Measurements from ENCODE around the gene MED29. TPM values are rescaled to one million over a fixed set of nuclear protein-coding genes. Genes with fewer than 3 reads are reported as not detected.

MED29 gene
- total RNA-seq, 3 donors from 2014 or later (not counting 1 experiment from before 2014, with no cell fraction given) = 37.5 to 49.1 (median 45.9) TPM

- WGBS (ENCODE audit: insufficient coverage) = 100% methylated on average over 5 of the region's 7 CpGs
- Histone ChIP-seq H3K27ac (ENCODE audit: low read length) (no peak overlapping the region), H3K36me3 (ENCODE audit: control insufficient read depth, insufficient read depth, low read length) (peaks cover 63% of the 10 kb centered on the region)
These were observed 4.6 kb upstream of the MED29 start for GRCh38 chr19:39386557-39386956.

DNA sequence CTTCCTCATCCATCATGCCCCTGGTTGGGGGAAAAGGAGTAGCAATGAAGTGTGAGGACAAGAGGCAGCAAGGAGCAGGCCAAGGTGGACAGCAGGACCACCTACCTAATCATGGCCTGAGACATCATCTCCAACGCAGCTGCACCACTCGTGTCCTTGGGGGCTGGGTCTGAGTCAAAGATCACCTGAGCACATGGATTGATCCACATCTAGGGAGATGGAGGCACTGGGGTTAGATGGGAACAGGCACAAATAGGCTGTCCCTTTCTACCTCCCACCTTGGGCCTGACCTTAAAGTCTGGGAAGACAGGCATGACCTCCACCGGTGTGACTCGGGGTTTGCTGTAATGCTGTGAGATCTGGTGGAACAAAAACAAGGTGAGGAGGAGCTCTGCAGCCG, 2.5 kb upstream of the MED29 start:
- Mint-ChIP-seq H3K9me3 (no peaks in the 10 kb centered on the region), H3K27ac (peak overlapping the region; percentile 39 to 91), H3K4me1 (peaks cover 16 to 37% of the 10 kb centered on the region in 2 donors), H3K36me3 (no peaks in the 10 kb centered on the region), H3K27me3 (ENCODE audit: low read depth in 2 of 2) (no peaks in the 10 kb centered on the region), H3K4me3 (no peak overlapping the region)
- 94% methylated on average over 5 of the region's 5 CpGs for WGBS (ENCODE audit: insufficient coverage)
- no peak overlapping the region for H3K27ac ChIP-seq (ENCODE audit: low read length)
- ATAC-seq (no peak), DNase-seq (no peak)
- intact Hi-C loops (cut with micrococcal nuclease) = no loop called here
- H3K4me3 ChIP-seq (ENCODE audit: low read length) = no peak overlapping the region
- H3K9me3 ChIP-seq (ENCODE audit: control insufficient read depth, insufficient read depth, low read length) = no peaks in the 10 kb centered on the region
- H3K27me3 ChIP-seq (ENCODE audit: control insufficient read depth, insufficient read depth, low read length) = no peaks in the 10 kb centered on the region
- TF ChIP-seq, protein P1, sequence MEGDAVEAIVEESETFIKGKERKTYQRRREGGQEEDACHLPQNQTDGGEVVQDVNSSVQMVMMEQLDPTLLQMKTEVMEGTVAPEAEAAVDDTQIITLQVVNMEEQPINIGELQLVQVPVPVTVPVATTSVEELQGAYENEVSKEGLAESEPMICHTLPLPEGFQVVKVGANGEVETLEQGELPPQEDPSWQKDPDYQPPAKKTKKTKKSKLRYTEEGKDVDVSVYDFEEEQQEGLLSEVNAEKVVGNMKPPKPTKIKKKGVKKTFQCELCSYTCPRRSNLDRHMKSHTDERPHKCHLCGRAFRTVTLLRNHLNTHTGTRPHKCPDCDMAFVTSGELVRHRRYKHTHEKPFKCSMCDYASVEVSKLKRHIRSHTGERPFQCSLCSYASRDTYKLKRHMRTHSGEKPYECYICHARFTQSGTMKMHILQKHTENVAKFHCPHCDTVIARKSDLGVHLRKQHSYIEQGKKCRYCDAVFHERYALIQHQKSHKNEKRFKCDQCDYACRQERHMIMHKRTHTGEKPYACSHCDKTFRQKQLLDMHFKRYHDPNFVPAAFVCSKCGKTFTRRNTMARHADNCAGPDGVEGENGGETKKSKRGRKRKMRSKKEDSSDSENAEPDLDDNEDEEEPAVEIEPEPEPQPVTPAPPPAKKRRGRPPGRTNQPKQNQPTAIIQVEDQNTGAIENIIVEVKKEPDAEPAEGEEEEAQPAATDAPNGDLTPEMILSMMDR (IDR thresholded peaks at IDR 0.05) = no peak
- peaks cover 25% of the 10 kb centered on the region for H3K4me1 ChIP-seq (ENCODE audit: control insufficient read depth, insufficient read depth, low read length)
- peaks cover 53% of the 10 kb centered on the region for H3K36me3 ChIP-seq (ENCODE audit: control insufficient read depth, insufficient read depth, low read length)

More at GRCh38 chr19:39386557-39386956, 4.6 kb upstream of the MED29 start:
- Mint-ChIP-seq H3K27me3 (ENCODE audit: low read depth in 2 of 2) (no peaks in the 10 kb centered on the region), H3K27ac (peak overlapping the region; percentile 41 to 65), H3K4me1 (peaks cover 15 to 31% of the 10 kb centered on the region in 2 donors), H3K9me3 (no peaks in the 10 kb centered on the region), H3K4me3 (peak overlapping the region; percentile 21), H3K36me3 (peaks cover under 1% of the 10 kb centered on the region)
- peaks cover 16% of the 10 kb centered on the region for H3K4me1 ChIP-seq (ENCODE audit: control insufficient read depth, insufficient read depth, low read length)
- ATAC-seq (no peak), DNase-seq (no peak)
- H3K9me3 ChIP-seq (ENCODE audit: control insufficient read depth, insufficient read depth, low read length) = no peaks in the 10 kb centered on the region
- intact Hi-C loops (cut with micrococcal nuclease) = no loop called here
- TF ChIP-seq, protein P1 (IDR thresholded peaks at IDR 0.05) = no peak
- no peak overlapping the region for H3K4me3 ChIP-seq (ENCODE audit: low read length)
- H3K27me3 ChIP-seq (ENCODE audit: control insufficient read depth, insufficient read depth, low read length) = no peaks in the 10 kb centered on the region

- TF ChIP-seq, protein P1 (IDR thresholded peaks at IDR 0.05) = no peak
- H3K4me3 ChIP-seq (ENCODE audit: low read length) = peak overlapping the region; percentile 92
- 85% methylated on average over 11 of the region's 13 CpGs for WGBS (ENCODE audit: insufficient coverage)
- intact Hi-C loops (cut with micrococcal nuclease) = loop anchor here (2.0 kb wide), 3 partner anchors 47 to 55 kb away; partner anchors contain the start of genes SAMD4B and SUPT5H
- H3K27ac Mint-ChIP-seq = peak overlapping the region; percentile 91 to 98
- H3K27me3 Mint-ChIP-seq (ENCODE audit: low read depth in 2 of 2) = no peaks in the 10 kb centered on the region
- no peaks in the 10 kb centered on the region for H3K27me3 ChIP-seq (ENCODE audit: control insufficient read depth, insufficient read depth, low read length)
- peak overlapping the region; percentile 98 for H3K27ac ChIP-seq (ENCODE audit: low read length)
- no peaks in the 10 kb centered on the region for H3K9me3 Mint-ChIP-seq
- H3K36me3 Mint-ChIP-seq = no peaks in the 10 kb centered on the region
- peak overlapping the region; percentile 97 for H3K4me3 Mint-ChIP-seq
- peaks cover 16 to 37% of the 10 kb centered on the region in 2 donors for H3K4me1 Mint-ChIP-seq
- peaks cover 25% of the 10 kb centered on the region for H3K4me1 ChIP-seq (ENCODE audit: control insufficient read depth, insufficient read depth, low read length)
- no peaks in the 10 kb centered on the region for H3K9me3 ChIP-seq (ENCODE audit: control insufficient read depth, insufficient read depth, low read length)
- ATAC-seq = no peak
- peaks cover 51% of the 10 kb centered on the region for H3K36me3 ChIP-seq (ENCODE audit: control insufficient read depth, insufficient read depth, low read length)
- DNase-seq = no peak
These were observed 1.4 kb upstream of the MED29 start for GRCh38 chr19:39389631-39390414.
